HepG2 (cell line): ENCODE data around the gene UCN2. TPM values are rescaled to one million over a fixed set of nuclear protein-coding genes. Genes with fewer than 3 reads are reported as not detected.

Experiments used
- ATF3 ChIP-seq: sonication (generic); formaldehyde crosslinking; IDR thresholded peaks from 2 replicates; pipeline ENCODE4 v1.4.0; 2020; ENCODE audit warnings: missing genetic modification reagents
- ATF4 ChIP-seq, 2 experiments: fragments of 450-650 bp in 1 of 2; sonication (generic) in 1 of 2; formaldehyde crosslinking; IDR thresholded peaks; 2 replicates each; pipeline versions ENCODE4 v1.5.0 to v1.8.0; 2020 to 2022; ENCODE audit warnings: mild to moderate bottlenecking in 1 of 2, missing genetic modification reagents in 1 of 2
- CC2D1A ChIP-seq: sonication (generic); formaldehyde crosslinking; IDR thresholded peaks from 2 replicates; pipeline ENCODE4 v1.8.1; 2023; ENCODE audit warnings: mild to moderate bottlenecking, missing genetic modification reagents
- DPF2 ChIP-seq: sonication (generic); formaldehyde crosslinking; IDR thresholded peaks from 2 replicates; pipeline ENCODE4 v1.4.0; 2020; ENCODE audit warnings: mild to moderate bottlenecking, low read depth, missing genetic modification reagents, borderline replicate concordance
- EED ChIP-seq: sonication (generic); formaldehyde crosslinking; IDR thresholded peaks from 2 replicates; pipeline ENCODE4 v1.5.0; 2020; ENCODE audit warnings: mild to moderate bottlenecking, missing genetic modification reagents
- FOXP4 ChIP-seq: sonication (generic); formaldehyde crosslinking; IDR thresholded peaks from 2 replicates; pipeline ENCODE4 v1.4.0; 2020; ENCODE audit warnings: missing genetic modification reagents
- GLMP ChIP-seq: sonication (generic); formaldehyde crosslinking; IDR thresholded peaks from 2 replicates; pipeline ENCODE4 v1.9.0; 2021; ENCODE audit warnings: missing genetic modification reagents, mild to moderate bottlenecking, borderline replicate concordance
- IRF1 ChIP-seq: sonication (generic); formaldehyde crosslinking; IDR thresholded peaks from 2 replicates; pipeline ENCODE4 v1.4.0; 2020; ENCODE audit warnings: low read depth, mild to moderate bottlenecking, missing genetic modification reagents
- LBX2 ChIP-seq: sonication (generic); formaldehyde crosslinking; IDR thresholded peaks from 2 replicates; pipeline ENCODE4 v1.5.0; 2020; ENCODE audit warnings: missing genetic modification reagents, mild to moderate bottlenecking, borderline replicate concordance
- MAFG ChIP-seq: sonication (generic); formaldehyde crosslinking; IDR thresholded peaks from 2 replicates; pipeline ENCODE4 v1.5.1; 2020; ENCODE audit warnings: mild to moderate bottlenecking, missing genetic modification reagents
- TFDP1 ChIP-seq: IDR thresholded peaks from 2 replicates; pipeline ENCODE4 v1.6.1; 2016; ENCODE audit warnings: missing compliant biosample characterization, missing genetic modification reagents, borderline replicate concordance
- TMF1 ChIP-seq: sonication (generic); formaldehyde crosslinking; IDR thresholded peaks from 2 replicates; pipeline ENCODE4 v1.8.1; 2022; ENCODE audit warnings: low read depth, missing genetic modification reagents
- ZNF12 ChIP-seq: sonication (generic); formaldehyde crosslinking; IDR thresholded peaks from 2 replicates; pipeline ENCODE4 v1.5.0; 2020; ENCODE audit warnings: missing genetic modification reagents
- ZNF281 ChIP-seq: sonication (generic); formaldehyde crosslinking; IDR thresholded peaks from 2 replicates; pipeline ENCODE4 v1.4.0; 2020; ENCODE audit warnings: missing genetic modification reagents, borderline replicate concordance
- ZNF383 ChIP-seq: sonication (generic); formaldehyde crosslinking; IDR thresholded peaks from 2 replicates; pipeline ENCODE4 v1.4.0; 2020; ENCODE audit warnings: missing genetic modification reagents, mild to moderate bottlenecking, borderline replicate concordance
- ZNF720 ChIP-seq: sonication (generic); formaldehyde crosslinking; IDR thresholded peaks from 2 replicates; pipeline ENCODE4 v1.4.0; 2020; ENCODE audit warnings: missing genetic modification reagents
- polyA plus RNA-seq, 8 experiments: library from polyadenylated mRNA; depleted of rRNA in 3 of 8; stranded (reverse) in 7 of 8; unstranded in 1 of 8; fragments of >200 nt; fragmentation: Illumina TruSeq in 4 of 8; extraction: Trizol in 4 of 8; gene quantifications; 2 replicates each; pipeline versions ENCODE4 v1.2.1 to v1.2.3, GENCODE V29; 2011 to 2016; ENCODE audit warnings: low read depth in 4 of 8, missing spikeins in 1 of 8, mixed read lengths in 1 of 8; ENCODE audit not compliant: insufficient read depth in 1 of 8
- total RNA-seq, 5 experiments: library from RNA; depleted of rRNA; stranded (reverse); fragments of >200 nt; fragmentation: Illumina TruSeq; extraction: Trizol; gene quantifications; 2 replicates each; pipeline ENCODE4 v1.2.3, GENCODE V29; 2016; ENCODE audit warnings: low read depth in 1 of 5

Gene UCN2
- total and polyA plus RNA-seq, 2 of the 13 experiments (the other 11 are each of a cell fraction or from before 2014, with no cell fraction given), result 0.07 to 1.5 TPM

- no peak for TF ChIP-seq TFDP1 (CRISPR knock-in tag)
- TF ChIP-seq CC2D1A (CRISPR knock-in tag), result no peak
- peak; percentile 39; the same call in 1 of the 2 replicates for TF ChIP-seq ZNF281 (CRISPR knock-in tag)
- TF ChIP-seq IRF1 (CRISPR knock-in tag), result no peak
- no peak for TF ChIP-seq TMF1 (CRISPR knock-in tag)
- no peak for TF ChIP-seq ZNF383 (CRISPR knock-in tag)
- TF ChIP-seq LBX2 (CRISPR knock-in tag), result no peak
- TF ChIP-seq ATF3 (CRISPR knock-in tag), result peak; percentile 59
- no peak for TF ChIP-seq ZNF720
- no peak for TF ChIP-seq DPF2 (CRISPR knock-in tag)
- no peak for TF ChIP-seq MAFG (CRISPR knock-in tag)
- no peak for TF ChIP-seq GLMP
- TF ChIP-seq ZNF12 (CRISPR knock-in tag), result no peak
- no peak for TF ChIP-seq EED (CRISPR knock-in tag)
- TF ChIP-seq FOXP4 (CRISPR knock-in tag), result 0 out of 2 replicates have a peak, but pooled peaks have one; percentile 24
- TF ChIP-seq ATF4 (CRISPR knock-in tag; IDR thresholded peaks at IDR 0.05), result no peak
Measured at GRCh38 chr3:48595526-48596121, 32.0 kb upstream of the UCN2 start (continued).
